ENCODE measurements around the gene ESRRA. TPM values are rescaled to one million over a fixed set of nuclear protein-coding genes. Genes with fewer than 3 reads are reported as not detected.

The ESRRA gene
- total and polyA plus RNA-seq, 2 of the 8 experiments (the other 6 are each of a cell fraction or from before 2014, with no cell fraction given), result 18.2 to 37.0 TPM

DNA sequence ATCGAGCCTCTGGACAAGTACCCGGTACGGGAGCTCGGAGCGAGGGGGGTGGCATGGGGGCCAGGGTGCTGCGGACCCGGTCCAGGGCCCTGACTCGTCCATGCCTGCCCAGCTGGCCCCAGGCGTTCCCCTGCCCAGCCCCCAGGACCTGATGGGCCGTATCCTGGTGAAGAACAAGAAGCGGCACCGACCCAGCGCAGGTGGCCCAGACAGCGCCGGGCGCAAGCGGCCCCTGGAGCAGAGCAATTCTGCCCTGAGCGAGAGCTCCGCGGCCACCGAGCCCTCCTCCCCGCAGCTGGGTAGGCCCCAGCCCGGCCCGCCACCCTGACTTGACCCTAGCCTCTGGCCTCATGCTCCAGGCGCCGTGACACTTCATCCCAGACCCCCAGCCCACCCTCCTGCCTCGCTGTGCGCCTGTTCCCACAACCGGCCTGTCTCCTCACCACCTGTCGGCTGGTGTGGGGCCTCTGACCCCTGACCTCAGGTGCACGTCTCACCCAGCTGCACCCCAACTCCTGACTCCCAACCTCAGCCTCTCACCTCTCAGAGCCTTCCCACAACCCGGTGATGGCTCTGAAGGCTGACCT, 46.3 kb upstream of the ESRRA start (continued):
- TF ChIP-seq, protein P1, sequence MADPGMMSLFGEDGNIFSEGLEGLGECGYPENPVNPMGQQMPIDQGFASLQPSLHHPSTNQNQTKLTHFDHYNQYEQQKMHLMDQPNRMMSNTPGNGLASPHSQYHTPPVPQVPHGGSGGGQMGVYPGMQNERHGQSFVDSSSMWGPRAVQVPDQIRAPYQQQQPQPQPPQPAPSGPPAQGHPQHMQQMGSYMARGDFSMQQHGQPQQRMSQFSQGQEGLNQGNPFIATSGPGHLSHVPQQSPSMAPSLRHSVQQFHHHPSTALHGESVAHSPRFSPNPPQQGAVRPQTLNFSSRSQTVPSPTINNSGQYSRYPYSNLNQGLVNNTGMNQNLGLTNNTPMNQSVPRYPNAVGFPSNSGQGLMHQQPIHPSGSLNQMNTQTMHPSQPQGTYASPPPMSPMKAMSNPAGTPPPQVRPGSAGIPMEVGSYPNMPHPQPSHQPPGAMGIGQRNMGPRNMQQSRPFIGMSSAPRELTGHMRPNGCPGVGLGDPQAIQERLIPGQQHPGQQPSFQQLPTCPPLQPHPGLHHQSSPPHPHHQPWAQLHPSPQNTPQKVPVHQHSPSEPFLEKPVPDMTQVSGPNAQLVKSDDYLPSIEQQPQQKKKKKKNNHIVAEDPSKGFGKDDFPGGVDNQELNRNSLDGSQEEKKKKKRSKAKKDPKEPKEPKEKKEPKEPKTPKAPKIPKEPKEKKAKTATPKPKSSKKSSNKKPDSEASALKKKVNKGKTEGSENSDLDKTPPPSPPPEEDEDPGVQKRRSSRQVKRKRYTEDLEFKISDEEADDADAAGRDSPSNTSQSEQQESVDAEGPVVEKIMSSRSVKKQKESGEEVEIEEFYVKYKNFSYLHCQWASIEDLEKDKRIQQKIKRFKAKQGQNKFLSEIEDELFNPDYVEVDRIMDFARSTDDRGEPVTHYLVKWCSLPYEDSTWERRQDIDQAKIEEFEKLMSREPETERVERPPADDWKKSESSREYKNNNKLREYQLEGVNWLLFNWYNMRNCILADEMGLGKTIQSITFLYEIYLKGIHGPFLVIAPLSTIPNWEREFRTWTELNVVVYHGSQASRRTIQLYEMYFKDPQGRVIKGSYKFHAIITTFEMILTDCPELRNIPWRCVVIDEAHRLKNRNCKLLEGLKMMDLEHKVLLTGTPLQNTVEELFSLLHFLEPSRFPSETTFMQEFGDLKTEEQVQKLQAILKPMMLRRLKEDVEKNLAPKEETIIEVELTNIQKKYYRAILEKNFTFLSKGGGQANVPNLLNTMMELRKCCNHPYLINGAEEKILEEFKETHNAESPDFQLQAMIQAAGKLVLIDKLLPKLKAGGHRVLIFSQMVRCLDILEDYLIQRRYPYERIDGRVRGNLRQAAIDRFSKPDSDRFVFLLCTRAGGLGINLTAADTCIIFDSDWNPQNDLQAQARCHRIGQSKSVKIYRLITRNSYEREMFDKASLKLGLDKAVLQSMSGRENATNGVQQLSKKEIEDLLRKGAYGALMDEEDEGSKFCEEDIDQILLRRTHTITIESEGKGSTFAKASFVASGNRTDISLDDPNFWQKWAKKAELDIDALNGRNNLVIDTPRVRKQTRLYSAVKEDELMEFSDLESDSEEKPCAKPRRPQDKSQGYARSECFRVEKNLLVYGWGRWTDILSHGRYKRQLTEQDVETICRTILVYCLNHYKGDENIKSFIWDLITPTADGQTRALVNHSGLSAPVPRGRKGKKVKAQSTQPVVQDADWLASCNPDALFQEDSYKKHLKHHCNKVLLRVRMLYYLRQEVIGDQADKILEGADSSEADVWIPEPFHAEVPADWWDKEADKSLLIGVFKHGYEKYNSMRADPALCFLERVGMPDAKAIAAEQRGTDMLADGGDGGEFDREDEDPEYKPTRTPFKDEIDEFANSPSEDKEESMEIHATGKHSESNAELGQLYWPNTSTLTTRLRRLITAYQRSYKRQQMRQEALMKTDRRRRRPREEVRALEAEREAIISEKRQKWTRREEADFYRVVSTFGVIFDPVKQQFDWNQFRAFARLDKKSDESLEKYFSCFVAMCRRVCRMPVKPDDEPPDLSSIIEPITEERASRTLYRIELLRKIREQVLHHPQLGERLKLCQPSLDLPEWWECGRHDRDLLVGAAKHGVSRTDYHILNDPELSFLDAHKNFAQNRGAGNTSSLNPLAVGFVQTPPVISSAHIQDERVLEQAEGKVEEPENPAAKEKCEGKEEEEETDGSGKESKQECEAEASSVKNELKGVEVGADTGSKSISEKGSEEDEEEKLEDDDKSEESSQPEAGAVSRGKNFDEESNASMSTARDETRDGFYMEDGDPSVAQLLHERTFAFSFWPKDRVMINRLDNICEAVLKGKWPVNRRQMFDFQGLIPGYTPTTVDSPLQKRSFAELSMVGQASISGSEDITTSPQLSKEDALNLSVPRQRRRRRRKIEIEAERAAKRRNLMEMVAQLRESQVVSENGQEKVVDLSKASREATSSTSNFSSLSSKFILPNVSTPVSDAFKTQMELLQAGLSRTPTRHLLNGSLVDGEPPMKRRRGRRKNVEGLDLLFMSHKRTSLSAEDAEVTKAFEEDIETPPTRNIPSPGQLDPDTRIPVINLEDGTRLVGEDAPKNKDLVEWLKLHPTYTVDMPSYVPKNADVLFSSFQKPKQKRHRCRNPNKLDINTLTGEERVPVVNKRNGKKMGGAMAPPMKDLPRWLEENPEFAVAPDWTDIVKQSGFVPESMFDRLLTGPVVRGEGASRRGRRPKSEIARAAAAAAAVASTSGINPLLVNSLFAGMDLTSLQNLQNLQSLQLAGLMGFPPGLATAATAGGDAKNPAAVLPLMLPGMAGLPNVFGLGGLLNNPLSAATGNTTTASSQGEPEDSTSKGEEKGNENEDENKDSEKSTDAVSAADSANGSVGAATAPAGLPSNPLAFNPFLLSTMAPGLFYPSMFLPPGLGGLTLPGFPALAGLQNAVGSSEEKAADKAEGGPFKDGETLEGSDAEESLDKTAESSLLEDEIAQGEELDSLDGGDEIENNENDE (IDR thresholded peaks at IDR 0.05; ENCODE audit: insufficient replicate concordance, low read length), result no peak
- no peak for TF ChIP-seq MAX (IDR thresholded peaks at IDR 0.05)
- TF ChIP-seq CBX8 (IDR thresholded peaks at IDR 0.05; ENCODE audit: borderline replicate concordance, low read depth, low read length), result no peak
- TF ChIP-seq CEBPB (IDR thresholded peaks at IDR 0.05; ENCODE audit: low read depth, low read length), result no peak
- no peak for TF ChIP-seq SIN3A (conservative IDR thresholded peaks at IDR 0.05 in 1 of 2, IDR thresholded peaks at IDR 0.05 in 1 of 2; ENCODE audit: low read depth in 1 of 2, low read length in 2 of 2)
- TF ChIP-seq JUN (IDR thresholded peaks at IDR 0.05; ENCODE audit: low read depth, low read length), result no peak
- TF ChIP-seq KDM5A (IDR thresholded peaks at IDR 0.05; ENCODE audit: low read length), result no peak
- no peak for TF ChIP-seq ZNF274 (IDR thresholded peaks at IDR 0.05; ENCODE audit: borderline replicate concordance, extremely low read depth, low read length)
- TF ChIP-seq BRCA1 (IDR thresholded peaks at IDR 0.05; ENCODE audit: low read depth, low read length), result no peak
- no peak for TF ChIP-seq ASH2L (IDR thresholded peaks at IDR 0.05; ENCODE audit: low read length)
- no peak for TF ChIP-seq JUND (IDR thresholded peaks at IDR 0.05; ENCODE audit: low read length)
- no peak for TF ChIP-seq KDM1A (IDR thresholded peaks at IDR 0.05; ENCODE audit: borderline replicate concordance, low read length)
